GM18511 (cell line): Measurements from ENCODE around the gene CAMK2N2.

Experiments used
- ATAC-seq: cut with Tn5 transposase; IDR thresholded peaks from one replicate; pipeline ENCODE4 v1.9.1; 2021; ENCODE audit warnings: mild to moderate bottlenecking, moderate library complexity; ENCODE audit not compliant: unreplicated experiment

CAMK2N2 gene

DNA sequence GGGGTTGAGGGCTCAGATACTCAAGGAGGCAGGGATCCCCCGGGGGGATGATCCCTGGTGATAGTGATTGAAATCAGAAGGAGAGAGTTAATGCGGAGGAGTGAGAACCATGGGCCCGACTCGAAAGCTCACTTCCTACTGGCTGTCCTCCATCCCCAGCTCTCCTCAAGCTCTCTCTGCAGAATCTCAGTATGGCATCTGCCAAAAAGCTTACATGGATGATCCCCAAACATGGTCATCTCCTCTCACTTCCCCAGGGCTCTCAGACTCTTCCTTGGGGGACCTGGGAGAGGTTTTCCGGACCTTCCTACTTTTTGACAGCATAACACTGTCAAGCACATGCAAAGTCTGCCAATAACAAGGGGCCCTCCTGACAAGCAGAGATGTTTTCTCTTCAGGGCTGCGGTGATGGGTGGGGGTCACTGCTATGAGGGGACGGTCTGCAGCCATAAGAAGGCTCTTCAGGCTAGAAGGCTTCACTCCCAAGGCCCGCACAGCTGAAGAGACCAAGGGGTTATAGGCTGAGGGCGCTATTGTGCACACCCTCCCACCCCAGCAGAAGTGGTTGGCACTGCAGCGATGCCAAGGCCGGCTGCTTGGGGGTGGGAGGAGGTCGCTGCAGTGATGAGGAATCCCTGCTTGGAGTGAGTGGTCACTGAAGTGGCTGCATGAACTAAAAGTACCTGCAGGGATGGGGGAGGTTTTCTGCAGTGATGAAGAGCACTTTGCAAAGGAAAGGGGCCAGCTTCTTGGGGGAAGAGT, 32.8 kb downstream of the CAMK2N2 start:
- no peak for ATAC-seq

GRCh38 chr3:184227481-184227935, 33.8 kb downstream of the CAMK2N2 start:
- peak; percentile 50 for ATAC-seq

DNA sequence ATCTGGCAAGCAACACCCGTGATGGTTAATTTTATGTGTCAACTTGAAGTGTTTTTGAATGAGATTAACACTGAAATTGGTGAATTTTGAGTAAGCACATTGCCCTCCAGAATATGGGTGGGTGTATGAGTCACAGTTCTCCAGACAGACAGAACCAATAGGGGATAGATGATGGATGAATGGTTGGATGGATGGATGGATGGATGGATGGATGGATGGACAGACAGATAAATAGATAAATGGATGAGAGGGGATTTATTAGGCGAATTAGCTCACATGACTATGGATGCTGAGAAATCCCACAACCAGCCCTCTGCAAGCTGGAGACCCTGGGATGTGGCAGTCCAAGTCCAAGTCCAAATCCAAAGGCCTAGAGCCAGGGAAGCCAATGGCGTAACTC, 37.4 kb downstream of the CAMK2N2 start:
- ATAC-seq = no peak

DNA sequence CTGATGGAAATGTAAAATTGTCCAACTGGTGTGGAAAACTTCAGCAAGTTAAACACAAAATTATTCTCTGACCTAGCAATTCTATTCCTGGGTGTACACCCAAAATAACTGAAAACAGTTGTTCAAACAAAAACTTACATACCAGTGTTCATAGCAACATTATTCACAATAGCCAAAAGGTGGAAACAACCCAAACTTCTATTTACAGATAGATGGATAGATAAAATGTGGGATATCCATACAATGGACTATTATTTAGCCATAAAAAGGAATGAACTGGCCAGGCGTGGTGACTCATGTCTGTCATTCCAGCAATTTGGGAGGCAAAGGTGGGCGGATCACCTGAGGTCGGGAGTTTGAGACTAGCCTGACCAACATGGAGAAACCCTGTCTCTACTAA, 38.8 kb downstream of the CAMK2N2 start:
- ATAC-seq = no peak

DNA sequence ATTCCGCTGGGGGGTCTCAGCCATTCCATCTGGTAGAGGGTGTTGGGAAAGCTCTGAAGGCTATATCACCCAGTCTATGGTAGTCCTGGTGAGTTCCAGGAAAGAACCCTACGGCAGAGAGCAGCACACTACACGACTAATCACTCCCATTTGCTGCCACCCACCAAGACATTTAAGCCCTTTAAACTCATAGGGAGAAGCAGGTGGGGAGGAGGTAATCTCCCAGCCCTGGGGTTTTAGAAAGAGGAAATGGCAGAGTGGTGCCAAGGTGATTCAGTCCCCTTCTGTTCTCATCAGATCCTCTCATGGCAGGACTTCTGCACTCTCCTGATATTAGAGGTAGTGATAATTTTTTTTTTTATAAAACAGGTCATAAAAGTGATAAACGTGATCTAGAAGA, 42.5 kb downstream of the CAMK2N2 start:
- ATAC-seq = no peak

- ATAC-seq = no peak
These were observed 49.6 kb downstream of the CAMK2N2 start for GRCh38 chr3:184211718-184212117.

GRCh38 chr3:184211297-184211696, 50.1 kb downstream of the CAMK2N2 start:
- ATAC-seq = no peak
